HG03378 (cell line): ENCODE data around the gene SFXN5.

Source experiments
- ATAC-seq: cut with Tn5 transposase; IDR thresholded peaks from one replicate; pipeline ENCODE4 v1.9.1; 2021; ENCODE audit warnings: mild to moderate bottlenecking, moderate library complexity; ENCODE audit not compliant: unreplicated experiment

SFXN5 gene

GRCh38 chr2:73053316-73054114 is 18.0 kb downstream of the SFXN5 start:
- no peak for ATAC-seq

DNA sequence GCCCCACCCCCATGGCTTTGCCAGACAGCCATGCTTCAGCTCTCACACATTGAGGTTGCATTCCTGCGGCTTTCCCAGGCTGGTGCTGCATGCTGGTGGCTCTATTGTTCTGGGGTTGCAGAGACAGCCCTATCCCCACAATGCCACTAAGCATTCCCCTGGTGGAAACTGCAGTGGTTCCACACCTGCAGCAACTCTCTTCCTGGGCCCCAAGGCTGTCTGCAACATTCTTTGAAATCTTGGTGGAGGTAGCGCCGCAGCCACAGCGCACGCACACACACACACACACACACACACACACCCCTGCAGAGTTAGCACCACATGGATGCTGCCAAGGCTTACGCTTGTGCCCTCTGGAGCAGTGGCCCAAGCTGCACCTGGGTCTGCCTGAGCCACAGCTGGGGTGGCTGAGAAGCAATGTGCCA is 21.4 kb downstream of the SFXN5 start:
- ATAC-seq, result no peak

DNA sequence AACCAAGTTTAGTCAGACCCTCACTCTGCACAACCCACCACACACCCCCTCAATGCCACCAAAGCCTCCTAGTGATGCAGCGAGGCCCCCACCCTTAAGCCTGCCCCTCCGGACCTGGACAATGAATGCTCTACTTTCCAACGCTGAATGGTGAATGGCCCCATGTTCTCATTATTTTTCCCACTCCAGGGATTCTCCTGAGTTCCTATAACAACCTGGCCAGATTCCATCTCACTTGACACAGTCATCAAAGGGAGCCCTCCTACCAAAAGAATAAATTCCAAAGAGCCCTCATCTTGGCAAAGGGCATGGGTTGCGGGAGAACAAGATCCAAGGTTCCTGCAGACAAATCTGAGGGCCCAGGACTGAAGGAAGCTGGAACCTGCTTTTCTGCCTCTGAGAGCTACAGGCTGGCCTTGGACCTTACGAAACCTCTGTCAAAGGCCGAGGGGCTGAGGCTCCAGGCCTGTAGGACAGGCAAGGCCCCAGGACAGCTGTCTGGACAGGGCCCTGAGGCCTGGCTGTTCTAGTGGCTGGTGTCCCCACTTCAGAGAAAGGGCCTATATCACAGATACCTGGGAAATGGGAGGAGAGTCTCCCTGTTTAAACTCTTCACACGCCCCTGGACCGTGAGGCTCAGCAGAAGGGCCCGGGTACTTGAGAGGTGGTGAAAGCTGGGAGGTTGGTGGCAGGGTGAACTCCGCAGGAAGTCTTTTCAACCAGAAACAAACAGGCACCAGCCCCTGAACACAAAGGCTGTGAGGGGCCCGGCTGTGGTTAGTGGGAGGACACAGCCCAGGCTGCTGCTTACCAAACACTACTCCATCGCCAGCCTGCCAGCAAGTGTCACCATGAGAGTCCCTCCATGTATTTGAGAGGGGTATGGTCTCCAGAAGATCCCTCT is 27.3 kb downstream of the SFXN5 start:
- ATAC-seq, result no peak

DNA sequence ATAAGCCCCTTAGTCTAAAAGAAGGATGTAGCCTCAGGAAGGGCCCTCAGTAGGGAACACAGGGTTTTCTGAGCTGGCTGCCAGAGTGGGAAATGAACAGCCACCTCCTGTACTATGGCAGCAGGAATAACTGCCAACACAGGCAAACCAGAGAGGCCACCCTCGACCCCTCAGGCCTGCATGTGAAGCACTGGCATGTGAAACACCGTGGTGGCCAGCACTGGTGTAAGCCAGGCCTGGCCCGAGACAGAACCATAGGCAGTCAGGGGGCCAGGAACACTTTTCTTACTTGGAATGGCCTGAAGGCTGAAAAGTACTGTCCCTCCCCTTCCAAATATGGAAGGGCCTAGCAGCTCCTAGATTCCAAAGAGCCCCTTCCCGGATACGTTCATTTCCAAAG is 28.2 kb downstream of the SFXN5 start:
- ATAC-seq, result no peak

GRCh38 chr2:73037947-73038585 is 33.4 kb downstream of the SFXN5 start:
- no peak for ATAC-seq

DNA sequence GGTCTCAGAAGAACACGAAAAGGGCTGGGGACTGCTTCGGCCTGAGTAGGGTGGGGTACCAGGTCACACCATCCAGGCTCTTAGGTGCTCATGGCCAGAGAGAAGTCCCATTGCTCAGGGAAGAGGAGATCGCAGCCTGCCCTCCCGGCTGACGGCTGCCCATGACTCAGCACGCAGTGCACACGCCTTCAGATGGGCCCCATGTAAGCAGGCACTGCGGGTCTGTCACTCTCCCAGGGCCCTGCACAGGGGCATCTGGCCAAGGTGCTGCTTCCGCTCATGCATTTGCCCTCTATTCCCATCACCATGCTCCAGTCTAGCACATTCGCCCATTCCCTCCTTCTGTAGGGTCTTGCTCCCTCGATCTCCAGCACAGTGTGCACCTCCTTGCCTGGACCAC is 34.7 kb downstream of the SFXN5 start:
- no peak for ATAC-seq

DNA sequence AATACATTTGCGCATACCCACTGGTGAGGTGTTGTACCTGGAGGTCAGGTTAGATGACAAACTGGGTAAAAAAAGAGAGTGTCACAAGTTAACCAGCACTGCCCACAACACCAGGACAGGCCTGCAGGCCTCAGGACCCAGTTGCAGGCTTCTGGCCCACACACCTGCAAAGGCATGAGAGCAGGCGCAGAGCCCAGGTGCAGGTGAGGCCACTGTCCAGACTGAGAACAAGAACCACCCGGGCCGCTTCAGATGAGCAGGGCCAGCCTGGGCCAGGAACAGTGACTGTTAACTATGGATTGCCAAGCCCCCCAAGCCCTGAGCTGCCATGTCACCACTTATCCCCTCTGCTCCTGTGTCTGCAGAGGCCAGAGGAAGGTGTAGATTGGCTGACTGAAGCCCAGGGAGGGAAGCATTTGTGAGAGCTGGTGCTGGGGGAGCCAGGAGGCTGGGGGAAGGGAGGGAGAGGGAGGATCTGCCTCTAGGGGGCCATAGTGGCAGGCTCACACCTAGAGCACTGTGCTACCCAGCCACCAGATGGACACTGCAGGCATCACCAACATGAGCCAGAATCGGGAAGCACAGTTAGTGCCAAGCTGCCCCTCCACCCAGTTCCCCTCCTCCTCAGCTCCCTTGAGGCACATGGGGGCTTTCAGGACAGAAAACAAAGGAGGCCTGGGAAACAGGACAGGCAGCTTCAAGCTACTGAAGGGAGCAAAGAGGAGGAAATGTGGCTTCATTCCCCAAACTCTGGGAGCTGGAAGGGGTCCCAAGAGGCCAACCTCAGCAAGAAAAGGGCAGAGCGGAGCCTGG is 35.4 kb downstream of the SFXN5 start:
- ATAC-seq, result no peak

GRCh38 chr2:73034661-73035375 is 36.7 kb downstream of the SFXN5 start:
- no peak for ATAC-seq

GRCh38 chr2:73033766-73034381 is 37.6 kb downstream of the SFXN5 start:
- ATAC-seq, result no peak

DNA sequence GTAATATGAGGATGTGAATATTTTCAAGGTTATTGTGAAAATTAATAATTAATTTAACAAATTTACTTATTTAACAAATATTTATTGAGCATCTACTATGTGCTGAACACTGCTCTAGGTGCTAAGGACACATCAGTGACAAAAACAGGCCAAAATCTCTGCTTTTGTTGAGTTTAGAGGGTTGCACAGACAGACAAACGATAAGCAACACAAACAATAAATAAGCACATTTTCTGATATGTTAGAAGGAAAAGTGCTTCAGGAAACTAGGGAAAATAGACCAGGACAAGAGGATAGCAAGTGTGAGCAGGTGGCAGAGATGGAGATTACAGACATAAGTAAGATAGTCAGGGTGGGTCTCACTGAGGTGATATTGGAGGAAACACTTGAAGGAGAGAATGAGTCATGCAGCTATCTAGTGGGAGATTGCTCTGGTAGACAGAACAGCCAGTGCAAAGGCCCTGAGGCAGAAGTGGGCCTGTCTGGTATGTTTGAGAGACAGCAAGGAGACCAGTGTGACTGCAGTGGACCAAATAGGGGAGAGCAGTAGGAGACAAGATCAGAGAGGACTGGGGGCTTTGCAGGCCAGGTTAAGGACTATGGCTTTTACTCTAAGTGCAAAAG is 38.3 kb downstream of the SFXN5 start:
- no peak for ATAC-seq

DNA sequence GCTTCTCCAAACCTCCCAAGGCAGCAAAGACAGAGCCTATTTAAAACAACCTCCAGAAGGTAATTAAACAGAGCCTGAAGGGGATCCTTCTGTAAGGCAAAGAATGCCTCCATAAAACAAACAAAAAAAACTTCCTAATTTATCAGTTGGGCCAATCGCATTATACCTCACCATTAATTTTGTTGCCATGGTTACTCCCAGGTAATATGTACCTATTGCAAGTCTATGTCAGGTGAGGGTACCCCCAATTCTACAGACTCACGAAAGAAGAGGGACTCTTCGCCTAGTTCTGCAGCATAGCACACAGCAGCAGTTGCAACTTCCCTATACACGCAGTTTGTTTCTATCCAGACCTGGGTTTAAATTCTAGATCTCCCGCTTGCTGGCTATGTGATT is 38.8 kb downstream of the SFXN5 start:
- ATAC-seq, result no peak

GRCh38 chr2:73031725-73032701 is 39.5 kb downstream of the SFXN5 start:
- ATAC-seq, result no peak

DNA sequence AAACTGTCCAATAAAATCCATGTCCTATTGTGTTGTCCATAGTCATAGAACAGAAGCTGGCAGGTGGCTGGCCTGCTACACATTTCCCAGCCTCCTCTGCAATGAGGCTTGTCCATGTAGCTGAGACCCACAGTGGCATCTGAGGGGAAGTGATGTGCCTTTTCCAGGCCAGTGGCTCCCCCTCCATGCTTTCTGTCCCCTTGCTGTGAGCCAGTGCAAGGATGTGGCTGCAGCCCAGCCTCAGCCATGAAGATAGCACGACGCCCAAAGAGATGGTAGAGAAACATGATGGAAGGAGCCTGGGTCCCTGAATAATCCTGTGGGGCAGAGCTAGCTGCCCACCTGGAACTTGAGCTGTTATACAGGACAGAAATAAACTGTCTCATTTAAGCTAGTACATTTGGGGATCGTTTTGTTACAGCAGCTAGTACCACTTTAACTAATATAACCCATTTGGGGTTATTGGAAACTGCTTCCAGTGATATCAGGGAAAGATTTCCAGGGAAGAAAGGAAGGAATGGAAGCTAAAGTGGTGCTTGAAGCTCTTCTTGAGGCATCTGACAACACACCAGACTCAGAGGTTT is 40.3 kb downstream of the SFXN5 start:
- ATAC-seq, result no peak

DNA sequence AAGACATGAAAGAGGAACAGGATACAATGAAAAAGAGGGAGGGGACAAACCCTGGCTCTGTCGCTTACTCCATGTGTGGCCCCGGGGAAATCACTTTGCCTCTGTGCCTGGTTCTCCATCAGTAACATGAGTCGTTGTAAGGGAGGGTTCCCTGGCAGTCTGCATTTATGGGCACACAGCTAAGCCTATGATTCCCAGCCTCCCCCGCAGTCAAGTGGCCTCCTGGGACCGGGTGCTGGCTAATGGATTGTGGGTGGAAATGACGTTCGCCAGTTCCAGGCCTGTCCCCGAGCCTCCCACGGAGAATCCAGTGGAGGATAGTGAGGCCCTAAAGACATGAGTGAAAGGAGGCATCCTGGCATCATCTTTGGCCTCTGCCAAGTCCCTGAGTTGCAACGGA is 42.7 kb downstream of the SFXN5 start:
- no peak for ATAC-seq

DNA sequence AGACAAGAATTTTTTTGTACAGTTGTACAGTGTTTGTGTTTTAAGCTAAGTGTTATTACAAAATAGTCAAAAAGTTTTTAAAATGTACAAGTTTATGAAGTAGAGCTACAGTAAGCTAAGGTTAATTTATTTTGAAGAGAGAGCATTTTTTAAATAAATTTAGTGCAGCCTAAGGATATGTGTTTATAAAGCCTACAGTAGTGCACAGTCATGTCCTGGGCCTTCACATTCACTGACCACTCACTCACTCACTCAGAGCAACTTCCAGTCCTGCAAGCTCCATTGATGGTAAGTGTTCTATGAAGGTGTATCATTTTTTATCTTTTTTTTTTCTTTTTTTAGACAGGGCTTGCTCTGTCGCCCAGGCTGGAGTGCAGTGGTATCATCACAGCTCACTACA is 44.2 kb downstream of the SFXN5 start:
- no peak for ATAC-seq

- ATAC-seq, result no peak
Measured at GRCh38 chr2:73023497-73023896, 48.0 kb downstream of the SFXN5 start.

GRCh38 chr2:73022024-73022568 is 49.4 kb downstream of the SFXN5 start:
- no peak for ATAC-seq
